ENCODE results near the gene CC2D2B. TPM values are rescaled to one million over a fixed set of nuclear protein-coding genes. Genes with fewer than 3 reads are reported as not detected.

CC2D2B gene
- total RNA-seq, 2 donors from 2014 or later = 0.17 to 0.55 TPM

Other genes with a start within 250 kb of the CC2D2B start
- gene TCTN3, start 214.0 kb upstream of the CC2D2B start, total RNA-seq = 10 to 100 TPM; 18.1 to 24.7 TPM
- 10 to 100 TPM in 1 of 2 donors, 1 to 10 TPM in 1; 5.4 to 13.8 TPM for gene ENTPD1, start 151.8 kb upstream of the CC2D2B start, total RNA-seq
- 1 to 10 TPM; 4.7 to 7.2 TPM for gene CCNJ, start 135.6 kb downstream of the CC2D2B start, total RNA-seq
- 10 to 100 TPM; 11.4 to 12.6 TPM for gene ZNF518A, start 222.3 kb downstream of the CC2D2B start, total RNA-seq

Data from T-helper 17 cell (primary cell).